Vagina (tissue), 2 donors: ENCODE data around the gene S100A8. TPM values are rescaled to one million over a fixed set of nuclear protein-coding genes. Genes with fewer than 3 reads are reported as not detected.

ENCODE experiments used
- DNase-seq, 2 donors: peaks; one replicate each; pipeline ENCODE4 v3.0.0-alpha.2; 2017; ENCODE audit errors: extremely low spot score in 2 of 2
- H3K27ac ChIP-seq: fragments of 200-600 bp; sonication (generic); one replicate; pipeline ENCODE4 v1.5.1; 2019
- H3K27me3 ChIP-seq: fragments of 200-600 bp; sonication (generic); one replicate; pipeline ENCODE4 v1.5.1; 2019
- H3K36me3 ChIP-seq, 2 donors: fragments of 200-600 bp; sonication (generic); one replicate each; pipeline ENCODE4 v1.5.1; 2017 to 2019
- H3K4me1 ChIP-seq: fragments of 200-600 bp; sonication (generic); one replicate; pipeline ENCODE4 v1.5.1; 2019
- H3K4me3 ChIP-seq, 2 donors: fragments of 200-600 bp; sonication (generic); 1 replicate in 1 of 2; 2 replicates in 1 of 2; pipeline ENCODE4 v1.5.1; 2016 to 2019
- H3K9me3 ChIP-seq: fragments of 200-600 bp; sonication (generic); one replicate; pipeline ENCODE4 v1.5.1; 2019
- CTCF ChIP-seq, 3 experiments: fragments of 450-650 bp in 2 of 3; fragments of 200-600 bp in 1 of 3; sonication (generic) in 1 of 3; IDR thresholded peaks; one replicate each; pipeline ENCODE4 v1.5.1; 2017 to 2019; ENCODE audit warnings: antibody characterized with exemption in 3 of 3, mild to moderate bottlenecking in 2 of 3, moderate library complexity in 2 of 3
- POLR2A ChIP-seq, 2 donors: fragments of 450-650 bp; IDR thresholded peaks; one replicate each; pipeline ENCODE4 v1.6.1; 2017; ENCODE audit warnings: antibody characterized with exemption in 2 of 2, mild to moderate bottlenecking in 2 of 2, moderate library complexity in 2 of 2
- POLR2AphosphoS5 ChIP-seq, 2 donors: sonication (generic); formaldehyde crosslinking; IDR thresholded peaks; one replicate each; pipeline ENCODE4 v1.9.0; 2017; ENCODE audit warnings: antibody characterized with exemption in 2 of 2, mild to moderate bottlenecking in 2 of 2, low read depth in 1 of 2; ENCODE audit not compliant: insufficient read depth in 1 of 2
- intact Hi-C: fragments of 100-400 bp; cut with DNase I; formaldehyde crosslinking; loops from one replicate; pipeline ENCODE4 v1.15.1; 2023
- total RNA-seq: library from RNA; depleted of rRNA; stranded (reverse); fragments of >200 nt; gene quantifications from one replicate; pipeline ENCODE4 v1.2.3, GENCODE V29; 2016

S100A8 gene
- total RNA-seq, 1 donor from 2014 or later, result 1,155 TPM

- H3K4me3 ChIP-seq, result no peak overlapping the region
- intact Hi-C loops, result loop anchor here (10.0 kb wide), 1 partner anchor 106 kb away; the partner anchor contains the start of gene S100A7
- TF ChIP-seq POLR2AphosphoS5 (IDR thresholded peaks at IDR 0.05; ENCODE audit: insufficient read depth in 1 of 2, low read depth in 1 of 2) (no peak), CTCF (IDR thresholded peaks at IDR 0.05) (no peak), POLR2A (IDR thresholded peaks at IDR 0.05) (no peak)
- peak; percentile 76 to 91 for DNase-seq
- H3K9me3 ChIP-seq, result no peaks in the 10 kb centered on the region
- H3K27ac ChIP-seq, result peak overlapping the region; percentile 53
- no peaks in the 10 kb centered on the region for H3K4me1 ChIP-seq
- no peaks in the 10 kb centered on the region for H3K36me3 ChIP-seq
- no peaks in the 10 kb centered on the region for H3K27me3 ChIP-seq
Measured at GRCh38 chr1:153359241-153359640, 31.6 kb downstream of the S100A8 start.

GRCh38 chr1:153358691-153358975 lies 32.2 kb downstream of the S100A8 start:
- Histone ChIP-seq H3K9me3 (no peaks in the 10 kb centered on the region), H3K4me1 (no peaks in the 10 kb centered on the region), H3K27ac (peak overlapping the region; percentile 53), H3K36me3 (no peaks in the 10 kb centered on the region), H3K4me3 (peak overlapping the region; percentile 1 to 24), H3K27me3 (no peaks in the 10 kb centered on the region)
- intact Hi-C loops, result loop anchor here (10.0 kb wide), 1 partner anchor 106 kb away; the partner anchor contains the start of gene S100A7
- peak in 1 of 2 donors; percentile 22 for DNase-seq
- TF ChIP-seq POLR2AphosphoS5 (IDR thresholded peaks at IDR 0.05; ENCODE audit: insufficient read depth in 1 of 2, low read depth in 1 of 2) (no peak), CTCF (IDR thresholded peaks at IDR 0.05) (no peak), POLR2A (IDR thresholded peaks at IDR 0.05) (no peak)

GRCh38 chr1:153357853-153358690 lies 32.8 kb downstream of the S100A8 start, which contains the start of gene S100A9:
Gene S100A9, plus strand, starts transcription at chr1:153357854. Its CDS starts 430 bp downstream, at chr1:153358284.
- intact Hi-C loops, result loop anchor here (10.0 kb wide), 1 partner anchor 107 kb away; the partner anchor contains the start of gene S100A7
- TF ChIP-seq POLR2AphosphoS5 (IDR thresholded peaks at IDR 0.05; ENCODE audit: insufficient read depth in 1 of 2, low read depth in 1 of 2) (no peak), CTCF (IDR thresholded peaks at IDR 0.05) (no peak), POLR2A (IDR thresholded peaks at IDR 0.05) (no peak)
- Histone ChIP-seq H3K4me3 (peak within 1 kb of the TSS; percentile 1 to 24), H3K27me3 (no peaks in the 10 kb centered on the region), H3K4me1 (no peaks in the 10 kb centered on the region), H3K36me3 (no peaks in the 10 kb centered on the region), H3K9me3 (no peaks in the 10 kb centered on the region), H3K27ac (peak within 1 kb of the TSS; percentile 53)
- DNase-seq, result peak; percentile 64 to 70

GRCh38 chr1:153357076-153357852 lies 33.6 kb downstream of the S100A8 start:
- peak; percentile 89 to 95 for DNase-seq
- Histone ChIP-seq H3K4me3 (no peak overlapping the region), H3K4me1 (no peaks in the 10 kb centered on the region), H3K9me3 (no peaks in the 10 kb centered on the region), H3K36me3 (no peaks in the 10 kb centered on the region), H3K27ac (peak overlapping the region; percentile 36), H3K27me3 (no peaks in the 10 kb centered on the region)
- intact Hi-C loops, result loop anchor here (10.0 kb wide), 1 partner anchor 108 kb away; the partner anchor contains the start of gene S100A7
- TF ChIP-seq CTCF (IDR thresholded peaks at IDR 0.05) (no peak), POLR2AphosphoS5 (IDR thresholded peaks at IDR 0.05; ENCODE audit: insufficient read depth in 1 of 2, low read depth in 1 of 2) (peak in 1 of 2 donors; percentile 51), POLR2A (IDR thresholded peaks at IDR 0.05) (no peak)
